Measurements from ENCODE around the gene TBC1D16.

- TF ChIP-seq CTCF (IDR thresholded peaks at IDR 0.05) (no peak), POLR2A (IDR thresholded peaks at IDR 0.05) (no peak), POLR2AphosphoS5 (IDR thresholded peaks at IDR 0.05) (no peak)
Observed at GRCh38 chr17:79941088-79942010, 94.3 kb downstream of the TBC1D16 start.

Measured in breast epithelium (tissue), 3 donors.